Measurements from ENCODE around the gene PDLIM1. TPM values are rescaled to one million over a fixed set of nuclear protein-coding genes. Genes with fewer than 3 reads are reported as not detected.
"Not testable (repeated sequence)": the region's sequence is repeated elsewhere in the genome, so short reads cannot be mapped to it uniquely, and the experiment has no call there.

PDLIM1 gene
- total RNA-seq, 4 donors from 2014 or later: 25.4 to 74.1 (median 68.5) TPM

GRCh38 chr10:95236068-95236903 is 54.5 kb downstream of the PDLIM1 start:
- Histone ChIP-seq H3K9me3 (no peaks in the 10 kb centered on the region), H3K27ac (no peak overlapping the region), H3K4me3 (no peak overlapping the region), H3K36me3 (peaks cover 0 to 54% of the 10 kb centered on the region in 2 donors), H3K4me1 (no peaks in the 10 kb centered on the region), H3K27me3 (no peaks in the 10 kb centered on the region)
- no peak for ATAC-seq
- WGBS, 2 donors (ENCODE audit: low coverage in 1 of 2): 61 to 71% methylated on average over 5 to 6 of the region's 6 CpGs
- TF ChIP-seq EP300 (IDR thresholded peaks at IDR 0.05) (no peak), CTCF (IDR thresholded peaks at IDR 0.05) (no peak), POLR2A (IDR thresholded peaks at IDR 0.05) (no peak), POLR2AphosphoS5 (IDR thresholded peaks at IDR 0.05) (no peak)

- WGBS, 2 donors (ENCODE audit: low coverage in 1 of 2): 87 to 92% methylated on average over 2 to 3 of the region's 3 CpGs
- Histone ChIP-seq H3K27me3 (no peaks in the 10 kb centered on the region), H3K4me1 (peaks cover 0 to under 1% (median 0%) of the 10 kb centered on the region in 3 donors), H3K9me3 (no peaks in the 10 kb centered on the region), H3K4me3 (no peak overlapping the region), H3K36me3 (peaks cover 0 to 48% of the 10 kb centered on the region in 2 donors), H3K27ac (no peak overlapping the region)
- TF ChIP-seq POLR2A (IDR thresholded peaks at IDR 0.05): no peak
- no peak for ATAC-seq
These were observed 55.1 kb downstream of the PDLIM1 start for GRCh38 chr10:95235676-95236067.

- H3K4me1 ChIP-seq: peaks cover 0 to 5% (median 0%) of the 10 kb centered on the region in 3 donors
- H3K36me3 ChIP-seq: peaks cover 0 to 43% of the 10 kb centered on the region in 2 donors
- TF ChIP-seq EP300 (IDR thresholded peaks at IDR 0.05): no peak
- TF ChIP-seq POLR2A (IDR thresholded peaks at IDR 0.05): no peak
- no peak for TF ChIP-seq CTCF (IDR thresholded peaks at IDR 0.05)
- TF ChIP-seq POLR2AphosphoS5 (IDR thresholded peaks at IDR 0.05): no peak
- H3K9me3 ChIP-seq: no peaks in the 10 kb centered on the region
- H3K27me3 ChIP-seq: no peaks in the 10 kb centered on the region
- 65 to 84% methylated on average over 5 of the region's 5 CpGs for WGBS, 2 donors (ENCODE audit: low coverage in 1 of 2)
- ATAC-seq: no peak
- no peak overlapping the region for H3K4me3 ChIP-seq
- no peak overlapping the region for H3K27ac ChIP-seq
These were observed 55.9 kb downstream of the PDLIM1 start for GRCh38 chr10:95234951-95235350.

GRCh38 chr10:95233377-95234034 is 57.3 kb downstream of the PDLIM1 start:
- ATAC-seq: no peak
- 86 to 100% methylated on average over 1 of the region's 2 CpGs for WGBS, 2 donors (ENCODE audit: low coverage in 1 of 2)

GRCh38 chr10:95230677-95231586 is 59.9 kb downstream of the PDLIM1 start:
- 55 to 90% methylated on average over 5 to 14 of the region's 36 CpGs for WGBS, 2 donors (ENCODE audit: low coverage in 1 of 2)
- H3K27me3 ChIP-seq: not testable (repeated sequence)
- H3K27ac ChIP-seq: peak overlapping the region in 2 of 4 donors; percentile 35 to 54

More at GRCh38 chr10:95233377-95234034, 57.3 kb downstream of the PDLIM1 start:
- TF ChIP-seq POLR2A (IDR thresholded peaks at IDR 0.05) (no peak), EP300 (IDR thresholded peaks at IDR 0.05) (no peak), CTCF (IDR thresholded peaks at IDR 0.05) (no peak), POLR2AphosphoS5 (IDR thresholded peaks at IDR 0.05) (no peak)
- Histone ChIP-seq H3K4me3 (no peak overlapping the region), H3K9me3 (no peaks in the 10 kb centered on the region), H3K27me3 (no peaks in the 10 kb centered on the region), H3K4me1 (peaks cover 0 to 5% (median 0%) of the 10 kb centered on the region in 3 donors), H3K36me3 (peaks cover 0 to 43% of the 10 kb centered on the region in 2 donors), H3K27ac (no peak overlapping the region)

More at GRCh38 chr10:95230677-95231586, 59.9 kb downstream of the PDLIM1 start:
- peak; percentile 46 for ATAC-seq
- H3K9me3 ChIP-seq, H3K4me1 ChIP-seq: not testable (repeated sequence)
- peaks cover 0 to 19% of the 10 kb centered on the region in 2 donors for H3K36me3 ChIP-seq
- H3K4me3 ChIP-seq: peak overlapping the region; percentile 4 to 48
